ENCODE measurements around the gene MBNL2. TPM values are rescaled to one million over a fixed set of nuclear protein-coding genes. Genes with fewer than 3 reads are reported as not detected.

MBNL2 gene
- total RNA-seq, 2 donors from 2014 or later = 47.5 to 50.8 TPM

GRCh38 chr13:97282705-97283104 lies 60.6 kb downstream of the MBNL2 start:
- no peak for ATAC-seq
- Histone ChIP-seq H3K4me1 (peaks cover 52% of the 10 kb centered on the region), H3K4me3 (no peak overlapping the region), H3K36me3 (replicated peaks in 1 of 2; ENCODE audit: insufficient read depth in 1 of 2, low read depth in 2 of 2) (no peaks in the 10 kb centered on the region), H3K27ac (peak overlapping the region in 1 of 4 donors; percentile 16), H3K27me3 (no peaks in the 10 kb centered on the region), H3K9me3 (no peaks in the 10 kb centered on the region)
- intact Hi-C loops (cut with DNase I) = no loop called here
- no peak for TF ChIP-seq CTCF (IDR thresholded peaks at IDR 0.05)
- no peak for TF ChIP-seq POLR2A (IDR thresholded peaks at IDR 0.05)
- WGBS, 2 donors = 83 to 88% methylated on average over 4 of the region's 4 CpGs
- DNase-seq = no peak

GRCh38 chr13:97283888-97284287 lies 61.8 kb downstream of the MBNL2 start:
- no peak overlapping the region for H3K27ac ChIP-seq
- H3K9me3 ChIP-seq = no peaks in the 10 kb centered on the region
- 90 to 95% methylated on average over 2 of the region's 2 CpGs for WGBS, 2 donors
- intact Hi-C loops (cut with DNase I) = no loop called here
- no peak overlapping the region for H3K4me3 ChIP-seq
- no peaks in the 10 kb centered on the region for H3K36me3 ChIP-seq (replicated peaks in 1 of 2; ENCODE audit: insufficient read depth in 1 of 2, low read depth in 2 of 2)
- H3K4me1 ChIP-seq = peaks cover 50% of the 10 kb centered on the region
- ATAC-seq (no peak), DNase-seq (no peak)
- no peaks in the 10 kb centered on the region for H3K27me3 ChIP-seq
- no peak for TF ChIP-seq POLR2A (IDR thresholded peaks at IDR 0.05)
- TF ChIP-seq CTCF (IDR thresholded peaks at IDR 0.05) = no peak

- ATAC-seq (no peak), DNase-seq (no peak)
- no peaks in the 10 kb centered on the region for H3K36me3 ChIP-seq (replicated peaks in 1 of 2; ENCODE audit: insufficient read depth in 1 of 2, low read depth in 2 of 2)
- H3K4me1 ChIP-seq = peaks cover 43% of the 10 kb centered on the region
- 83 to 88% methylated on average over 3 of the region's 3 CpGs for WGBS, 2 donors
- H3K9me3 ChIP-seq = no peaks in the 10 kb centered on the region
- no peak for TF ChIP-seq POLR2A (IDR thresholded peaks at IDR 0.05)
- no peak for TF ChIP-seq CTCF (IDR thresholded peaks at IDR 0.05)
- H3K27ac ChIP-seq = no peak overlapping the region
- no peak overlapping the region for H3K4me3 ChIP-seq
- intact Hi-C loops (cut with DNase I) = no loop called here
- H3K27me3 ChIP-seq = no peaks in the 10 kb centered on the region
Observed at GRCh38 chr13:97284558-97284957, 62.4 kb downstream of the MBNL2 start.

- Histone ChIP-seq H3K4me1 (peaks cover 35% of the 10 kb centered on the region), H3K27ac (no peak overlapping the region)
- DNase-seq = no peak
Observed at GRCh38 chr13:97285221-97285955, 63.3 kb downstream of the MBNL2 start.

More at GRCh38 chr13:97285221-97285955, 63.3 kb downstream of the MBNL2 start:
- intact Hi-C loops (cut with DNase I) = no loop called here
- Histone ChIP-seq H3K36me3 (replicated peaks in 1 of 2; ENCODE audit: insufficient read depth in 1 of 2, low read depth in 2 of 2) (no peaks in the 10 kb centered on the region), H3K4me3 (no peak overlapping the region), H3K27me3 (no peaks in the 10 kb centered on the region), H3K9me3 (no peaks in the 10 kb centered on the region)
- ATAC-seq = no peak
- 86 to 87% methylated on average over 6 of the region's 6 CpGs for WGBS, 2 donors
- no peak for TF ChIP-seq CTCF (IDR thresholded peaks at IDR 0.05)
- no peak for TF ChIP-seq POLR2A (IDR thresholded peaks at IDR 0.05)
